Ovary (tissue), 9 donors: ENCODE measurements around the gene DTWD2. TPM values are rescaled to one million over a fixed set of nuclear protein-coding genes. Genes with fewer than 3 reads are reported as not detected.

ENCODE experiments used
- DNase-seq, 5 donors: peaks; one replicate each; pipeline ENCODE4 v3.0.0-alpha.2; 2019 to 2020
- H3K27ac ChIP-seq, 2 donors: fragments of 200-600 bp; one replicate each; pipeline versions ENCODE4 v1.5.1 to v1.8.0; 2019 to 2022
- H3K27me3 ChIP-seq: fragments of 200-600 bp; one replicate; pipeline ENCODE4 v1.8.0; 2022
- H3K36me3 ChIP-seq: fragments of 200-600 bp; sonication (generic); one replicate; pipeline ENCODE4 v1.5.1; 2019
- H3K4me1 ChIP-seq: one replicate; pipeline ENCODE4 v1.8.1; 2013; ENCODE audit warnings: mild to moderate bottlenecking, moderate library complexity; ENCODE audit not compliant: insufficient read depth
- H3K4me3 ChIP-seq: fragments of 200-600 bp; sonication (generic); one replicate; pipeline ENCODE4 v1.5.1; 2017
- H3K9me3 ChIP-seq, 2 donors: fragments of 200-600 bp in 1 of 2; sonication (generic) in 1 of 2; one replicate each; pipeline versions ENCODE4 v1.5.1 to v1.8.1; 2013 to 2019; ENCODE audit warnings: mild to moderate bottlenecking in 1 of 2, moderate library complexity in 1 of 2
- EP300 ChIP-seq: sonication (generic); formaldehyde crosslinking; IDR thresholded peaks from one replicate; pipeline ENCODE4 v1.6.1; 2017; ENCODE audit warnings: antibody characterized with exemption
- POLR2A ChIP-seq: fragments of 450-650 bp; IDR thresholded peaks from one replicate; pipeline ENCODE4 v1.6.1; 2017; ENCODE audit warnings: antibody characterized with exemption, mild to moderate bottlenecking, moderate library complexity
- WGBS, 3 donors: extraction: QIAGEN DNeasy Blood & Tissue Kit in 1 of 3; methylation state at CpG; one replicate each; pipeline versions ENCODE4 v1.1.5 to v1.1.7; 2013 to 2017; 5-methylcytosine and 5-hydroxymethylcytosine counted together
- intact Hi-C, 4 donors: fragments of 100-400 bp; cut with DNase I; formaldehyde crosslinking; loops; one replicate each; pipeline versions ENCODE4 v1.11.0 to v1.15.1; 2022 to 2023
- polyA plus RNA-seq, 2 donors: library from polyadenylated mRNA; stranded (reverse); fragments of 200-250 nt in 1 of 2; fragments of 350-450 nt in 1 of 2; fragmentation: Illumina TruSeq in 1 of 2; extraction: RNeasy Lipid Tissue Mini Kit (QIAGEN cat#74804) in 1 of 2; gene quantifications; one replicate each; pipeline ENCODE4 v1.2.3, GENCODE V29; 2013 to 2014
- total RNA-seq, 7 donors: library from RNA; depleted of rRNA in 2 of 7; stranded (reverse); fragments of >200 nt in 2 of 7; fragmentation: NEBNext Ultra II Directional in 3 of 7; extraction: Animal tissue kit (Norgen Biotek cat#: 25700) in 3 of 7; gene quantifications; one replicate each; pipeline versions ENCODE4 v1.1.0 to v1.2.4, GENCODE V29; 2016 to 2023
- TF ChIP-seq, protein P1 (sequence below), 3 donors: fragments of 450-650 bp in 2 of 3; fragments of 200-600 bp in 1 of 3; IDR thresholded peaks; one replicate each; pipeline versions ENCODE4 v1.5.1 to v1.8.0; 2016 to 2022; ENCODE audit warnings: antibody characterized with exemption in 3 of 3, mild to moderate bottlenecking in 1 of 3
- donor health status: DM: no; HTN: no; CAD: no; lungs with moderate emphysema.
- donor health status: DM: no; HTN: no; CAD: no.
- donor health status: Bipolar disorder and iron deficiency.
- donor health status: DM: yes; HTN: yes; CAD: no.
- donor health status: DM: no; HTN: no; CAD: no.
- donor health status: DM: yes; HTN: yes; CAD: no.

Gene DTWD2
- total and polyA plus RNA-seq, 9 donors, result 1.5 to 12.5 (median 5.3) TPM

GRCh38 chr5:119033135-119033534, 44.8 kb upstream of the DTWD2 start:
- H3K27me3 ChIP-seq, result no peaks in the 10 kb centered on the region
- H3K9me3 ChIP-seq, result no peaks in the 10 kb centered on the region
- H3K4me1 ChIP-seq, result no peaks in the 10 kb centered on the region
- no peak overlapping the region for H3K27ac ChIP-seq
- DNase-seq, result no peak
- intact Hi-C loops, result loop anchor here in 1 of 4 donors (10.0 kb wide), 1 partner anchor 1762 kb away; no protein-coding TSS in a partner anchor
- no peaks in the 10 kb centered on the region for H3K36me3 ChIP-seq
- TF ChIP-seq EP300, result no peak
- no peak for TF ChIP-seq POLR2A
- WGBS, 3 donors, result 74 to 86% (median 80%) methylated on average over 3 of the region's 3 CpGs
- H3K4me3 ChIP-seq, result no peak overlapping the region

GRCh38 chr5:119032656-119033055, 44.3 kb upstream of the DTWD2 start:
- TF ChIP-seq POLR2A (no peak), EP300 (no peak)
- TF ChIP-seq, protein P1, sequence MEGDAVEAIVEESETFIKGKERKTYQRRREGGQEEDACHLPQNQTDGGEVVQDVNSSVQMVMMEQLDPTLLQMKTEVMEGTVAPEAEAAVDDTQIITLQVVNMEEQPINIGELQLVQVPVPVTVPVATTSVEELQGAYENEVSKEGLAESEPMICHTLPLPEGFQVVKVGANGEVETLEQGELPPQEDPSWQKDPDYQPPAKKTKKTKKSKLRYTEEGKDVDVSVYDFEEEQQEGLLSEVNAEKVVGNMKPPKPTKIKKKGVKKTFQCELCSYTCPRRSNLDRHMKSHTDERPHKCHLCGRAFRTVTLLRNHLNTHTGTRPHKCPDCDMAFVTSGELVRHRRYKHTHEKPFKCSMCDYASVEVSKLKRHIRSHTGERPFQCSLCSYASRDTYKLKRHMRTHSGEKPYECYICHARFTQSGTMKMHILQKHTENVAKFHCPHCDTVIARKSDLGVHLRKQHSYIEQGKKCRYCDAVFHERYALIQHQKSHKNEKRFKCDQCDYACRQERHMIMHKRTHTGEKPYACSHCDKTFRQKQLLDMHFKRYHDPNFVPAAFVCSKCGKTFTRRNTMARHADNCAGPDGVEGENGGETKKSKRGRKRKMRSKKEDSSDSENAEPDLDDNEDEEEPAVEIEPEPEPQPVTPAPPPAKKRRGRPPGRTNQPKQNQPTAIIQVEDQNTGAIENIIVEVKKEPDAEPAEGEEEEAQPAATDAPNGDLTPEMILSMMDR (IDR thresholded peaks at IDR 0.05), result no peak
- WGBS, 3 donors, result 83 to 89% (median 87%) methylated on average over 3 of the region's 3 CpGs

DNA sequence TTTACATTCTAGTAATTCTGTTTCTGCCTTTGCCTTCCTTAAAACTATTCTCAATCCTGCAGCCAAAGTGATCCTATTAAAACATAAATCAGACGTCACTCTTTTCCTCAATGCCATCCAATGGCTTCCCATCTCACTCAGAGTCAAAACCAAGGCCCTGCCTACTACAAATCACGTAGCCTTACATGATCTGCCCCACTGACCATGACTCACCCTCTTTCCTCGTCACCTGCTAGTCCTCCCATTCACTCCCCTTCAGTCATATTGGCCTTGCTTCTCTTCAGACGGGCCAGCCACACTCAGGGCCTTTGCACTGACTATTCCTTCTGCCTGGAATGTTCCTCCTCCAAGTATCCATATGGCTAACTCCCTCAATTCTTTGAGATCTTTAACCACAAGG, 43.6 kb upstream of the DTWD2 start:
- no peaks in the 10 kb centered on the region for H3K9me3 ChIP-seq
- WGBS, 3 donors, result 79 to 81% (median 81%) methylated on average over 4 of the region's 4 CpGs
- intact Hi-C loops, result loop anchor here in 1 of 4 donors (10.0 kb wide), 1 partner anchor 1763 kb away; no protein-coding TSS in a partner anchor

More at GRCh38 chr5:119032656-119033055, 44.3 kb upstream of the DTWD2 start:
- H3K27ac ChIP-seq, result no peak overlapping the region
- H3K9me3 ChIP-seq, result no peaks in the 10 kb centered on the region
- no peak overlapping the region for H3K4me3 ChIP-seq
- no peaks in the 10 kb centered on the region for H3K27me3 ChIP-seq
- intact Hi-C loops, result loop anchor here in 1 of 4 donors (10.0 kb wide), 1 partner anchor 1762 kb away; no protein-coding TSS in a partner anchor
- no peaks in the 10 kb centered on the region for H3K36me3 ChIP-seq
- no peaks in the 10 kb centered on the region for H3K4me1 ChIP-seq
- no peak for DNase-seq

GRCh38 chr5:119031011-119031886, 42.9 kb upstream of the DTWD2 start:
- Histone ChIP-seq H3K9me3 (no peaks in the 10 kb centered on the region), H3K4me3 (no peak overlapping the region), H3K36me3 (no peaks in the 10 kb centered on the region), H3K4me1 (no peaks in the 10 kb centered on the region), H3K27me3 (no peaks in the 10 kb centered on the region), H3K27ac (no peak overlapping the region)
- intact Hi-C loops, result loop anchor here in 1 of 4 donors (10.0 kb wide), 1 partner anchor 1764 kb away; no protein-coding TSS in a partner anchor
- no peak for DNase-seq
- TF ChIP-seq, protein P1 (IDR thresholded peaks at IDR 0.05), result no peak
- TF ChIP-seq POLR2A (no peak), EP300 (no peak)
- 61 to 75% (median 73%) methylated on average over 5 of the region's 5 CpGs for WGBS, 3 donors

More for the DNA sequence above, 43.6 kb upstream of the DTWD2 start:
- Histone ChIP-seq H3K36me3 (no peaks in the 10 kb centered on the region), H3K4me3 (no peak overlapping the region), H3K27me3 (no peaks in the 10 kb centered on the region), H3K27ac (no peak overlapping the region), H3K4me1 (no peaks in the 10 kb centered on the region)
- TF ChIP-seq EP300, result no peak
- TF ChIP-seq, protein P1 (IDR thresholded peaks at IDR 0.05), result no peak
- no peak for TF ChIP-seq POLR2A
- DNase-seq, result no peak

GRCh38 chr5:119028575-119028974, 40.2 kb upstream of the DTWD2 start:
- no peaks in the 10 kb centered on the region for H3K4me1 ChIP-seq
- DNase-seq, result no peak
- 60 to 79% (median 79%) methylated on average over 5 of the region's 5 CpGs for WGBS, 3 donors
- no peak overlapping the region for H3K4me3 ChIP-seq
- TF ChIP-seq EP300, result no peak
- TF ChIP-seq POLR2A, result no peak
- TF ChIP-seq, protein P1 (IDR thresholded peaks at IDR 0.05), result no peak
- H3K9me3 ChIP-seq, result no peaks in the 10 kb centered on the region
- H3K27ac ChIP-seq, result no peak overlapping the region
- no peaks in the 10 kb centered on the region for H3K36me3 ChIP-seq
- intact Hi-C loops, result no loop called here
- no peaks in the 10 kb centered on the region for H3K27me3 ChIP-seq
